Stimulated activated CD4-positive, alpha-beta T cell treated with anti-CD3 and anti-CD28 coated beads, Interleukin-2, amount 100 ng/mL, for 48 hours (primary cell): ENCODE data around the gene ZSWIM8.
A peak's percentile ranks its signal among the peaks of the same experiment; 100 is the strongest.
"Not testable (repeated sequence)": the region's sequence is repeated elsewhere in the genome, so short reads cannot be mapped to it uniquely, and the experiment has no call there.

Source experiments
- DNase-seq, 2 donors: peaks; one replicate each; pipeline ENCODE4 v3.0.0-alpha.2; 2020

ZSWIM8 gene

GRCh38 chr10:73773152-73773879 is 12.1 kb upstream of the ZSWIM8 start:
- DNase-seq: no peak

- no peak for DNase-seq
These were observed 10.8 kb upstream of the ZSWIM8 start for GRCh38 chr10:73774637-73775036.

GRCh38 chr10:73779018-73779417 is 6.4 kb upstream of the ZSWIM8 start:
- DNase-seq: no peak

- DNase-seq: no peak
These were observed 5.7 kb upstream of the ZSWIM8 start for GRCh38 chr10:73779539-73780197.

- DNase-seq: no peak
These were observed 5.1 kb upstream of the ZSWIM8 start for GRCh38 chr10:73780301-73780700.

- no peak for DNase-seq
These were observed 4.4 kb upstream of the ZSWIM8 start for GRCh38 chr10:73780966-73781365.

- DNase-seq: no peak
These were observed 3.9 kb upstream of the ZSWIM8 start for GRCh38 chr10:73781548-73781878.

- DNase-seq: peak; percentile 91 to 92
These were observed 3.3 kb upstream of the ZSWIM8 start, which contains the start of gene CHCHD1 for GRCh38 chr10:73781879-73782748. CHCHD1 (plus strand) TSS chr10:73782048; CDS start chr10:73782076, 28 bp downstream.

GRCh38 chr10:73782749-73783085 is 2.7 kb upstream of the ZSWIM8 start:
- no peak for DNase-seq

GRCh38 chr10:73785721-73786511 is 510 bp downstream of the ZSWIM8 start:
- peak in 1 of 2 donors; percentile 23 for DNase-seq

- no peak for DNase-seq
These were observed 1.1 kb downstream of the ZSWIM8 start for GRCh38 chr10:73786512-73786885.

- not testable (repeated sequence) for DNase-seq
These were observed 1.8 kb downstream of the ZSWIM8 start for GRCh38 chr10:73787031-73787800.

GRCh38 chr10:73788864-73789658 is 3.7 kb downstream of the ZSWIM8 start:
- no peak for DNase-seq

- no peak for DNase-seq
These were observed 4.3 kb downstream of the ZSWIM8 start for GRCh38 chr10:73789659-73790055.

GRCh38 chr10:73790886-73791625 is 5.7 kb downstream of the ZSWIM8 start:
- DNase-seq: no peak

GRCh38 chr10:73791871-73792400 is 6.5 kb downstream of the ZSWIM8 start:
- DNase-seq: no peak

- DNase-seq: no peak
These were observed 8.1 kb downstream of the ZSWIM8 start for GRCh38 chr10:73793456-73793855.

- not testable (repeated sequence) for DNase-seq
These were observed 10.1 kb downstream of the ZSWIM8 start for GRCh38 chr10:73795491-73795890.

- not testable (repeated sequence) for DNase-seq
These were observed 10.6 kb downstream of the ZSWIM8 start for GRCh38 chr10:73796035-73796434.

- no peak for DNase-seq
These were observed 11.4 kb downstream of the ZSWIM8 start for GRCh38 chr10:73796766-73797165.
